Retinal pigment epithelial cell (primary cell): ENCODE measurements around the gene CXCR6.
A peak's percentile ranks its signal among the peaks of the same experiment; 100 is the strongest.

ENCODE experiments used
- DNase-seq: peaks from one replicate; pipeline ENCODE4 v3.0.0-alpha.2; 2010; ENCODE audit warnings: low read depth
- H3K4me3 ChIP-seq: 2 replicates; pipeline ENCODE4 v1.5.1; 2011; ENCODE audit warnings: mild to moderate bottlenecking, low read length, control low read depth, moderate library complexity
- CTCF ChIP-seq: conservative IDR thresholded peaks from 2 replicates; pipeline ENCODE4 v1.5.1; 2011; ENCODE audit warnings: low read depth, low read length, control low read depth, inconsistent platforms

The CXCR6 gene

GRCh38 chr3:45936261-45936660 is 7.0 kb upstream of the CXCR6 start:
- DNase-seq, result no peak
- TF ChIP-seq CTCF, result no peak
- H3K4me3 ChIP-seq, result no peak overlapping the region

GRCh38 chr3:45937206-45938042 is 5.8 kb upstream of the CXCR6 start:
- H3K4me3 ChIP-seq, result no peak overlapping the region
- TF ChIP-seq CTCF, result no peak
- DNase-seq, result no peak

- H3K4me3 ChIP-seq, result no peak overlapping the region
- no peak for TF ChIP-seq CTCF
- no peak for DNase-seq
These were observed 5.2 kb upstream of the CXCR6 start for GRCh38 chr3:45938043-45938435.

- TF ChIP-seq CTCF, result peak; percentile 97
- peak; percentile 59 for DNase-seq
- no peak overlapping the region for H3K4me3 ChIP-seq
These were observed 4.4 kb upstream of the CXCR6 start for GRCh38 chr3:45938864-45939263.

- DNase-seq, result peak; percentile 22
These were observed 3.9 kb upstream of the CXCR6 start for GRCh38 chr3:45939341-45939771.

GRCh38 chr3:45940004-45940780 is 3.1 kb upstream of the CXCR6 start:
- DNase-seq, result no peak
- TF ChIP-seq CTCF, result no peak
- H3K4me3 ChIP-seq, result no peak overlapping the region

More at GRCh38 chr3:45939341-45939771, 3.9 kb upstream of the CXCR6 start:
- H3K4me3 ChIP-seq, result no peak overlapping the region
- TF ChIP-seq CTCF, result no peak
